HL-60 (cell line): ENCODE results near the gene ARHGAP26.

Experiments
- DNase-seq, 2 experiments: peaks; one replicate each; pipeline ENCODE4 v3.0.0-alpha.2; 2010 to 2020; ENCODE audit warnings: low read depth in 1 of 2, low spot score in 1 of 2
- H3K27ac ChIP-seq: fragments of 250-450 bp; sonication (Bioruptor Pico); replicated peaks from 2 replicates; pipeline ENCODE4 v1.5.1; 2020; ENCODE audit warnings: mild to moderate bottlenecking, moderate library complexity
- H3K27me3 ChIP-seq: fragments of 250-450 bp; sonication (Bioruptor Pico); 2 replicates; pipeline ENCODE4 v1.5.1; 2021; ENCODE audit warnings: mild to moderate bottlenecking, moderate library complexity; ENCODE audit not compliant: insufficient read depth, poor library complexity, severe bottlenecking
- H3K4me3 ChIP-seq: replicated peaks from 2 replicates; pipeline ENCODE4 v1.5.1; 2011; ENCODE audit warnings: mild to moderate bottlenecking, control low read depth, low read length; ENCODE audit not compliant: insufficient read depth
- CTCF ChIP-seq: IDR thresholded peaks from one replicate; pipeline ENCODE4 v1.5.1; 2011; ENCODE audit warnings: low read length, control low read depth, inconsistent platforms; ENCODE audit not compliant: insufficient read depth
- GABPA ChIP-seq: IDR thresholded peaks from 2 replicates; pipeline ENCODE4 v1.6.1; 2012; ENCODE audit warnings: low read depth
- POLR2AphosphoS5 ChIP-seq: IDR thresholded peaks from 2 replicates; pipeline ENCODE4 v1.6.1; 2012; ENCODE audit warnings: low read depth
- SPI1 ChIP-seq: IDR thresholded peaks from 2 replicates; pipeline ENCODE4 v1.6.1; 2012; ENCODE audit warnings: low read depth, mild to moderate bottlenecking, borderline replicate concordance
- TF ChIP-seq, protein P1 (sequence below): IDR thresholded peaks from 2 replicates; pipeline ENCODE4 v1.6.1; 2012; ENCODE audit warnings: low read depth; ENCODE audit not compliant: insufficient replicate concordance

ARHGAP26 gene

GRCh38 chr5:142862594-142862993 is 92.4 kb downstream of the ARHGAP26 start:
- DNase-seq: no peak
- Histone ChIP-seq H3K27ac (no peak overlapping the region), H3K27me3 (no peaks in the 10 kb centered on the region), H3K4me3 (no peak overlapping the region)
- TF ChIP-seq SPI1 (no peak), GABPA (no peak), POLR2AphosphoS5 (no peak), CTCF (no peak)
- TF ChIP-seq, protein P1, sequence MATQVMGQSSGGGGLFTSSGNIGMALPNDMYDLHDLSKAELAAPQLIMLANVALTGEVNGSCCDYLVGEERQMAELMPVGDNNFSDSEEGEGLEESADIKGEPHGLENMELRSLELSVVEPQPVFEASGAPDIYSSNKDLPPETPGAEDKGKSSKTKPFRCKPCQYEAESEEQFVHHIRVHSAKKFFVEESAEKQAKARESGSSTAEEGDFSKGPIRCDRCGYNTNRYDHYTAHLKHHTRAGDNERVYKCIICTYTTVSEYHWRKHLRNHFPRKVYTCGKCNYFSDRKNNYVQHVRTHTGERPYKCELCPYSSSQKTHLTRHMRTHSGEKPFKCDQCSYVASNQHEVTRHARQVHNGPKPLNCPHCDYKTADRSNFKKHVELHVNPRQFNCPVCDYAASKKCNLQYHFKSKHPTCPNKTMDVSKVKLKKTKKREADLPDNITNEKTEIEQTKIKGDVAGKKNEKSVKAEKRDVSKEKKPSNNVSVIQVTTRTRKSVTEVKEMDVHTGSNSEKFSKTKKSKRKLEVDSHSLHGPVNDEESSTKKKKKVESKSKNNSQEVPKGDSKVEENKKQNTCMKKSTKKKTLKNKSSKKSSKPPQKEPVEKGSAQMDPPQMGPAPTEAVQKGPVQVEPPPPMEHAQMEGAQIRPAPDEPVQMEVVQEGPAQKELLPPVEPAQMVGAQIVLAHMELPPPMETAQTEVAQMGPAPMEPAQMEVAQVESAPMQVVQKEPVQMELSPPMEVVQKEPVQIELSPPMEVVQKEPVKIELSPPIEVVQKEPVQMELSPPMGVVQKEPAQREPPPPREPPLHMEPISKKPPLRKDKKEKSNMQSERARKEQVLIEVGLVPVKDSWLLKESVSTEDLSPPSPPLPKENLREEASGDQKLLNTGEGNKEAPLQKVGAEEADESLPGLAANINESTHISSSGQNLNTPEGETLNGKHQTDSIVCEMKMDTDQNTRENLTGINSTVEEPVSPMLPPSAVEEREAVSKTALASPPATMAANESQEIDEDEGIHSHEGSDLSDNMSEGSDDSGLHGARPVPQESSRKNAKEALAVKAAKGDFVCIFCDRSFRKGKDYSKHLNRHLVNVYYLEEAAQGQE: no peak

GRCh38 chr5:142863856-142864255 is 93.7 kb downstream of the ARHGAP26 start:
- H3K4me3 ChIP-seq: no peak overlapping the region
- H3K27me3 ChIP-seq: no peaks in the 10 kb centered on the region
- H3K27ac ChIP-seq: no peak overlapping the region
- DNase-seq: no peak
- no peak for TF ChIP-seq GABPA
- TF ChIP-seq SPI1: no peak
- TF ChIP-seq, protein P1: no peak
- TF ChIP-seq POLR2AphosphoS5: no peak
- TF ChIP-seq CTCF: no peak

DNA sequence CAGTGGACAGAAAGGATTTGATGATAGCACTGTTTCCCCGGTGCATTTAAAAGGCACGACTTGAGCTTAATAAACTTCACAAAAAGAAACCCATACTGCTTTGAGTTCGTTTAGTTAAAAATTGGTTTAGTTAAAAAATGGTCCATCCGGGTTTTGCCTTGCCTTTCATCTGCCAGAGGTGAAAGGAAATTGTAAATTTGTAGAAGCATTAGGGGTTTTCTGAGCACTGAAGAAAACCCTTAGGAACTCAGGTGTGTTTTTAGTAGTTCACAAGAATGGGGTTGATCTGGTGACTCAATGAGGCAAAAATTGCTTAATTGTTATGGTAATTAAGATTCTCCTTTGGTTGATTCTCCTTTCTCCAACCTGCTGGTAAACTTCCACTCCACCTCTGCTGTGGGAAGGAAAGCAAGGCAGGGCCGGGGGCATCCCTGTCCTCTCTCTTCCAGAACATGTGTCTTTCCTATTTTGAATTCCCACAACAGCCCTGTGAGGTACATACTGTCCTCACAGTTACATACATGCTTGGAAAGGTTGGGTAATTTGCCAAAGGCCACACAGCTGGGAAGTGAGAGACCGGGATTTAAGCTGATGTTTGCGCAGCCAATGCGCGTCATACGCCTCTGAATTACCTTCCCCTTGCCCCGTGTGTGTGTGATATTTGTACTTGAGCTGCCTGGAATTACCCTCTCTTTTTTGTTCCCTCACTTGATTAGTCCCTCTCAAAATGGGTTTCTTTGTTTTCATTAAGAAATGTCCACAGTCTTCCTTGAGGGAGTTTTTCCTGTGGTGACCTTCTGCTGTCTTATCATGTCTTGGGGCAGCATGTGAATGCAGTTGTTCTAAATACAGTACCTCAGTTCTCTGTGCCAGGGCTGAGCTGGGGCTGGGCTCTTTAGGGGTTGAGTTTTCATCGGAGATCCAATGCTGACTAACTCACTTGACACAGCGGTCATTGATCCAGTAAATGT is 94.4 kb downstream of the ARHGAP26 start:
- H3K27ac ChIP-seq: no peak overlapping the region

More for the DNA sequence above, 94.4 kb downstream of the ARHGAP26 start:
- Histone ChIP-seq H3K4me3 (no peak overlapping the region), H3K27me3 (no peaks in the 10 kb centered on the region)
- DNase-seq: no peak
- TF ChIP-seq, protein P1: no peak
- no peak for TF ChIP-seq GABPA
- TF ChIP-seq POLR2AphosphoS5: no peak
- TF ChIP-seq CTCF: no peak
- no peak for TF ChIP-seq SPI1
